GM23338 (cell line): ENCODE data around the gene FOXRED1. TPM values are rescaled to one million over a fixed set of nuclear protein-coding genes. Genes with fewer than 3 reads are reported as not detected.

ENCODE experiments used
- ATAC-seq: fragments of 200-7000 bp; cut with Tn5 transposase; 3 replicates; pipeline ENCODE4 v1.9.1; 2020
- DNase-seq: peaks from one replicate; pipeline ENCODE4 v3.0.0-alpha.2; 2015; ENCODE audit warnings: low spot score
- H2AFZ ChIP-seq: fragments of 200-600 bp; sonication (generic); 2 replicates; pipeline ENCODE4 v1.8.0; 2016; ENCODE audit warnings: antibody characterized with exemption, mild to moderate bottlenecking, moderate library complexity
- H3F3A ChIP-seq: fragments of 200-600 bp; sonication (generic); replicated peaks from 2 replicates; pipeline ENCODE4 v1.8.0; 2017; ENCODE audit warnings: antibody characterized with exemption, mixed run types, low read depth
- H3K27ac ChIP-seq: fragments of 200-600 bp; sonication (generic); 2 replicates; pipeline ENCODE4 v1.6.1; 2016; ENCODE audit warnings: low read depth
- H3K27me3 ChIP-seq: fragments of 200-600 bp; sonication (generic); 2 replicates; pipeline ENCODE4 v1.8.0; 2016; ENCODE audit warnings: mild to moderate bottlenecking, mixed run types, moderate library complexity; ENCODE audit not compliant: insufficient read depth
- H3K36me3 ChIP-seq: fragments of 200-600 bp; sonication (generic); 2 replicates; pipeline ENCODE4 v1.8.0; 2016; ENCODE audit warnings: mild to moderate bottlenecking; ENCODE audit not compliant: insufficient read depth
- H3K4me1 ChIP-seq: fragments of 200-600 bp; sonication (generic); 2 replicates; pipeline ENCODE4 v1.8.0; 2016; ENCODE audit warnings: mild to moderate bottlenecking, moderate library complexity; ENCODE audit not compliant: insufficient read depth
- H3K4me2 ChIP-seq: fragments of 200-600 bp; sonication (generic); 2 replicates; pipeline ENCODE4 v1.7.1; 2017; ENCODE audit warnings: mixed run types
- H3K4me3 ChIP-seq: fragments of 200-600 bp; sonication (generic); 2 replicates; pipeline ENCODE4 v1.6.1; 2016; ENCODE audit warnings: mixed run types
- H3K79me2 ChIP-seq: fragments of 200-600 bp; sonication (generic); replicated peaks from 2 replicates; pipeline ENCODE4 v1.8.0; 2017; ENCODE audit warnings: mild to moderate bottlenecking; ENCODE audit not compliant: insufficient read depth
- H3K9me2 ChIP-seq: fragments of 200-600 bp; sonication (generic); 2 replicates; pipeline ENCODE4 v1.8.0; 2017; ENCODE audit not compliant: insufficient read depth
- H4K20me1 ChIP-seq: fragments of 200-600 bp; sonication (generic); replicated peaks from 2 replicates; pipeline ENCODE4 v1.8.0; 2017; ENCODE audit warnings: mild to moderate bottlenecking; ENCODE audit not compliant: insufficient read depth
- H3K27ac Mint-ChIP-seq: 2 replicates; pipeline ENCODE4 v1.8.0; 2020; ENCODE audit warnings: inconsistent platforms, mild to moderate bottlenecking, moderate library complexity, mixed read lengths
- H3K27me3 Mint-ChIP-seq: 3 replicates; pipeline ENCODE4 v1.8.0; 2022; ENCODE audit warnings: low read depth, mild to moderate bottlenecking, moderate library complexity, mixed read lengths, inconsistent platforms; ENCODE audit not compliant: insufficient read depth, poor library complexity
- H3K36me3 Mint-ChIP-seq: 3 replicates; pipeline ENCODE4 v1.8.0; 2021; ENCODE audit warnings: low read depth, mild to moderate bottlenecking, inconsistent platforms, moderate library complexity, mixed read lengths
- H3K4me1 Mint-ChIP-seq: 3 replicates; pipeline ENCODE4 v1.8.0; 2020; ENCODE audit warnings: mild to moderate bottlenecking, inconsistent platforms, mixed read lengths
- H3K4me3 Mint-ChIP-seq: 3 replicates; pipeline ENCODE4 v1.8.0; 2021; ENCODE audit warnings: moderate library complexity, mild to moderate bottlenecking, inconsistent platforms, mixed read lengths
- H3K9me3 Mint-ChIP-seq: 3 replicates; pipeline ENCODE4 v1.8.0; 2020; ENCODE audit warnings: moderate library complexity, mild to moderate bottlenecking, inconsistent platforms, mixed read lengths
- CREB1 ChIP-seq: fragments of 250-450 bp; sonication (Bioruptor Pico); IDR thresholded peaks from 2 replicates; pipeline ENCODE4 v1.5.0; 2020; ENCODE audit warnings: low read depth, mild to moderate bottlenecking, moderate library complexity
- EZH2 ChIP-seq: fragments of 200-600 bp; sonication (generic); IDR thresholded peaks from one replicate; pipeline ENCODE4 v1.8.0; 2017; ENCODE audit warnings: antibody characterized with exemption, mild to moderate bottlenecking, low read depth; ENCODE audit not compliant: unreplicated experiment
- EZH2phosphoT487 ChIP-seq: fragments of 200-600 bp; sonication (generic); IDR thresholded peaks from one replicate; pipeline ENCODE4 v1.8.1; 2018; ENCODE audit warnings: antibody characterized with exemption; ENCODE audit not compliant: unreplicated experiment
- JUNB ChIP-seq: IDR thresholded peaks from one replicate; pipeline ENCODE4 v1.6.1; 2016; ENCODE audit warnings: antibody characterized with exemption; ENCODE audit not compliant: unreplicated experiment
- NANOG ChIP-seq: IDR thresholded peaks from 2 replicates; pipeline ENCODE4 v1.6.1; 2016; ENCODE audit warnings: antibody characterized with exemption, borderline replicate concordance
- POLR2AphosphoS5 ChIP-seq: IDR thresholded peaks from 2 replicates; pipeline ENCODE4 v1.6.1; 2016; ENCODE audit warnings: antibody characterized with exemption, low read depth
- STAT1 ChIP-seq: IDR thresholded peaks from one replicate; pipeline ENCODE4 v1.6.1; 2016; ENCODE audit warnings: antibody characterized with exemption; ENCODE audit not compliant: unreplicated experiment
- ZNF114 ChIP-seq: fragments of 250-450 bp; sonication (Bioruptor Pico); IDR thresholded peaks from 2 replicates; pipeline ENCODE4 v1.5.0; 2020; ENCODE audit warnings: mild to moderate bottlenecking, moderate library complexity
- ZNF331 ChIP-seq: fragments of 250-450 bp; sonication (Bioruptor Pico); IDR thresholded peaks from 2 replicates; pipeline ENCODE4 v1.5.0; 2020; ENCODE audit warnings: low read depth, mild to moderate bottlenecking, moderate library complexity
- polyA plus RNA-seq: library from polyadenylated mRNA; unstranded; fragments of >200 nt; fragmentation: Nextera tagmentation; extraction: Ambion mirVana; gene quantifications from 2 replicates; pipeline ENCODE4 v1.2.1, GENCODE V29; 2016
- total RNA-seq: library from RNA; depleted of rRNA; stranded (reverse); fragments of >200 nt; shearing (Covaris generic); gene quantifications from 2 replicates; pipeline ENCODE4 v1.2.3, GENCODE V29; 2014
- TF ChIP-seq, protein P1 (sequence below): fragments of 250-450 bp; sonication (Bioruptor Pico); IDR thresholded peaks from 2 replicates; pipeline ENCODE4 v1.5.0; 2020; ENCODE audit warnings: mild to moderate bottlenecking, moderate library complexity
- TF ChIP-seq, protein P2 (sequence below): IDR thresholded peaks from one replicate; pipeline ENCODE4 v1.6.1; 2018; ENCODE audit warnings: antibody characterized with exemption; ENCODE audit not compliant: unreplicated experiment
- TF ChIP-seq, protein P3 (sequence below): IDR thresholded peaks from 2 replicates; pipeline ENCODE4 v1.6.1; 2016; ENCODE audit warnings: antibody characterized with exemption
- TF ChIP-seq, protein P4 (sequence below), 2 experiments: fragments of 200-600 bp in 1 of 2; sonication (generic) in 1 of 2; conservative IDR thresholded peaks; 2 replicates each; pipeline versions ENCODE4 v1.5.1 to v1.6.1; 2016 to 2017; ENCODE audit warnings: antibody characterized with exemption in 2 of 2, low read depth in 2 of 2, mild to moderate bottlenecking in 2 of 2, moderate library complexity in 1 of 2

The FOXRED1 gene
- total and polyA plus RNA-seq, 2 experiments from 2014 or later: 25.2 to 59.2 TPM

DNA sequence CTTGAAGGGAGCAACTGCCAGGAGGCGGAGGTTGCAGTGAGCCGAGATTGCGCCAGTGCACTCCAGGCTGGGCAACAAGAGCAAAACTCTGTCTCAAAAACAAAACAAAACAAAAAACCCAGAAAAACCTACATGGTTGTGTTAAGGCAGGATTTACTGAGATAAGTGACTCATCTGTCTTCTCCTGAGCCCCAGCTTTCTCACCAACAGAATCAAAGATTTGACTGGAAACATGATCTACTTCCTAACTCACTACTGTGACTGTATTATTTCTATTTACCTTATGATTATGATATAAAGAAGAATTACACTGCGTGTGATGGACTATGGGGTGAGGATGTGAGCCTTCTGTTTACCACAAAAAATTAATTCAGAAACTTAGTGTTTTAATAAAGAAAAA is 35.6 kb upstream of the FOXRED1 start:
- no peaks in the 10 kb centered on the region for H3K27me3 ChIP-seq
- TF ChIP-seq NANOG: no peak
- TF ChIP-seq EZH2phosphoT487: no peak
- TF ChIP-seq, protein P1, sequence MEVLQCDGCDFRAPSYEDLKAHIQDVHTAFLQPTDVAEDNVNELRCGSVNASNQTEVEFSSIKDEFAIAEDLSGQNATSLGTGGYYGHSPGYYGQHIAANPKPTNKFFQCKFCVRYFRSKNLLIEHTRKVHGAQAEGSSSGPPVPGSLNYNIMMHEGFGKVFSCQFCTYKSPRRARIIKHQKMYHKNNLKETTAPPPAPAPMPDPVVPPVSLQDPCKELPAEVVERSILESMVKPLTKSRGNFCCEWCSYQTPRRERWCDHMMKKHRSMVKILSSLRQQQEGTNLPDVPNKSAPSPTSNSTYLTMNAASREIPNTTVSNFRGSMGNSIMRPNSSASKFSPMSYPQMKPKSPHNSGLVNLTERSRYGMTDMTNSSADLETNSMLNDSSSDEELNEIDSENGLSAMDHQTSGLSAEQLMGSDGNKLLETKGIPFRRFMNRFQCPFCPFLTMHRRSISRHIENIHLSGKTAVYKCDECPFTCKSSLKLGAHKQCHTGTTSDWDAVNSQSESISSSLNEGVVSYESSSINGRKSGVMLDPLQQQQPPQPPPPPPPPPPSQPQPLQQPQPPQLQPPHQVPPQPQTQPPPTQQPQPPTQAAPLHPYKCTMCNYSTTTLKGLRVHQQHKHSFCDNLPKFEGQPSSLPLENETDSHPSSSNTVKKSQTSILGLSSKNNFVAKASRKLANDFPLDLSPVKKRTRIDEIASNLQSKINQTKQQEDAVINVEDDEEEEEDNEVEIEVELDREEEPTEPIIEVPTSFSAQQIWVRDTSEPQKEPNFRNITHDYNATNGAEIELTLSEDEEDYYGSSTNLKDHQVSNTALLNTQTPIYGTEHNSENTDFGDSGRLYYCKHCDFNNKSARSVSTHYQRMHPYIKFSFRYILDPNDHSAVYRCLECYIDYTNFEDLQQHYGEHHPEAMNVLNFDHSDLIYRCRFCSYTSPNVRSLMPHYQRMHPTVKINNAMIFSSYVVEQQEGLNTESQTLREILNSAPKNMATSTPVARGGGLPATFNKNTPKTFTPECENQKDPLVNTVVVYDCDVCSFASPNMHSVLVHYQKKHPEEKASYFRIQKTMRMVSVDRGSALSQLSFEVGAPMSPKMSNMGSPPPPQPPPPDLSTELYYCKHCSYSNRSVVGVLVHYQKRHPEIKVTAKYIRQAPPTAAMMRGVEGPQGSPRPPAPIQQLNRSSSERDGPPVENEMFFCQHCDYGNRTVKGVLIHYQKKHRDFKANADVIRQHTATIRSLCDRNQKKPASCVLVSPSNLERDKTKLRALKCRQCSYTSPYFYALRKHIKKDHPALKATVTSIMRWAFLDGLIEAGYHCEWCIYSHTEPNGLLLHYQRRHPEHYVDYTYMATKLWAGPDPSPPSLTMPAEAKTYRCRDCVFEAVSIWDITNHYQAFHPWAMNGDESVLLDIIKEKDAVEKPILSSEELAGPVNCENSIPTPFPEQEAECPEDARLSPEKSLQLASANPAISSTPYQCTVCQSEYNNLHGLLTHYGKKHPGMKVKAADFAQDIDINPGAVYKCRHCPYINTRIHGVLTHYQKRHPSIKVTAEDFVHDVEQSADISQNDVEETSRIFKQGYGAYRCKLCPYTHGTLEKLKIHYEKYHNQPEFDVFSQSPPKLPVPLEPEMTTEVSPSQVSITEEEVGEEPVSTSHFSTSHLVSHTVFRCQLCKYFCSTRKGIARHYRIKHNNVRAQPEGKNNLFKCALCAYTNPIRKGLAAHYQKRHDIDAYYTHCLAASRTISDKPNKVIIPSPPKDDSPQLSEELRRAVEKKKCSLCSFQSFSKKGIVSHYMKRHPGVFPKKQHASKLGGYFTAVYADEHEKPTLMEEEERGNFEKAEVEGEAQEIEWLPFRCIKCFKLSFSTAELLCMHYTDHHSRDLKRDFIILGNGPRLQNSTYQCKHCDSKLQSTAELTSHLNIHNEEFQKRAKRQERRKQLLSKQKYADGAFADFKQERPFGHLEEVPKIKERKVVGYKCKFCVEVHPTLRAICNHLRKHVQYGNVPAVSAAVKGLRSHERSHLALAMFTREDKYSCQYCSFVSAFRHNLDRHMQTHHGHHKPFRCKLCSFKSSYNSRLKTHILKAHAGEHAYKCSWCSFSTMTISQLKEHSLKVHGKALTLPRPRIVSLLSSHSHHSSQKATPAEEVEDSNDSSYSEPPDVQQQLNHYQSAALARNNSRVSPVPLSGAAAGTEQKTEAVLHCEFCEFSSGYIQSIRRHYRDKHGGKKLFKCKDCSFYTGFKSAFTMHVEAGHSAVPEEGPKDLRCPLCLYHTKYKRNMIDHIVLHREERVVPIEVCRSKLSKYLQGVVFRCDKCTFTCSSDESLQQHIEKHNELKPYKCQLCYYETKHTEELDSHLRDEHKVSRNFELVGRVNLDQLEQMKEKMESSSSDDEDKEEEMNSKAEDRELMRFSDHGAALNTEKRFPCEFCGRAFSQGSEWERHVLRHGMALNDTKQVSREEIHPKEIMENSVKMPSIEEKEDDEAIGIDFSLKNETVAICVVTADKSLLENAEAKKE (CRISPR knock-in tag): no peak
- TF ChIP-seq ZNF114 (CRISPR knock-in tag): no peak
- TF ChIP-seq, protein P2, sequence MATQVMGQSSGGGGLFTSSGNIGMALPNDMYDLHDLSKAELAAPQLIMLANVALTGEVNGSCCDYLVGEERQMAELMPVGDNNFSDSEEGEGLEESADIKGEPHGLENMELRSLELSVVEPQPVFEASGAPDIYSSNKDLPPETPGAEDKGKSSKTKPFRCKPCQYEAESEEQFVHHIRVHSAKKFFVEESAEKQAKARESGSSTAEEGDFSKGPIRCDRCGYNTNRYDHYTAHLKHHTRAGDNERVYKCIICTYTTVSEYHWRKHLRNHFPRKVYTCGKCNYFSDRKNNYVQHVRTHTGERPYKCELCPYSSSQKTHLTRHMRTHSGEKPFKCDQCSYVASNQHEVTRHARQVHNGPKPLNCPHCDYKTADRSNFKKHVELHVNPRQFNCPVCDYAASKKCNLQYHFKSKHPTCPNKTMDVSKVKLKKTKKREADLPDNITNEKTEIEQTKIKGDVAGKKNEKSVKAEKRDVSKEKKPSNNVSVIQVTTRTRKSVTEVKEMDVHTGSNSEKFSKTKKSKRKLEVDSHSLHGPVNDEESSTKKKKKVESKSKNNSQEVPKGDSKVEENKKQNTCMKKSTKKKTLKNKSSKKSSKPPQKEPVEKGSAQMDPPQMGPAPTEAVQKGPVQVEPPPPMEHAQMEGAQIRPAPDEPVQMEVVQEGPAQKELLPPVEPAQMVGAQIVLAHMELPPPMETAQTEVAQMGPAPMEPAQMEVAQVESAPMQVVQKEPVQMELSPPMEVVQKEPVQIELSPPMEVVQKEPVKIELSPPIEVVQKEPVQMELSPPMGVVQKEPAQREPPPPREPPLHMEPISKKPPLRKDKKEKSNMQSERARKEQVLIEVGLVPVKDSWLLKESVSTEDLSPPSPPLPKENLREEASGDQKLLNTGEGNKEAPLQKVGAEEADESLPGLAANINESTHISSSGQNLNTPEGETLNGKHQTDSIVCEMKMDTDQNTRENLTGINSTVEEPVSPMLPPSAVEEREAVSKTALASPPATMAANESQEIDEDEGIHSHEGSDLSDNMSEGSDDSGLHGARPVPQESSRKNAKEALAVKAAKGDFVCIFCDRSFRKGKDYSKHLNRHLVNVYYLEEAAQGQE: no peak
- no peak for TF ChIP-seq STAT1
- TF ChIP-seq POLR2AphosphoS5: no peak
- TF ChIP-seq JUNB: no peak
- TF ChIP-seq EZH2: no peak
- TF ChIP-seq ZNF331 (CRISPR knock-in tag): no peak
- TF ChIP-seq, protein P3, sequence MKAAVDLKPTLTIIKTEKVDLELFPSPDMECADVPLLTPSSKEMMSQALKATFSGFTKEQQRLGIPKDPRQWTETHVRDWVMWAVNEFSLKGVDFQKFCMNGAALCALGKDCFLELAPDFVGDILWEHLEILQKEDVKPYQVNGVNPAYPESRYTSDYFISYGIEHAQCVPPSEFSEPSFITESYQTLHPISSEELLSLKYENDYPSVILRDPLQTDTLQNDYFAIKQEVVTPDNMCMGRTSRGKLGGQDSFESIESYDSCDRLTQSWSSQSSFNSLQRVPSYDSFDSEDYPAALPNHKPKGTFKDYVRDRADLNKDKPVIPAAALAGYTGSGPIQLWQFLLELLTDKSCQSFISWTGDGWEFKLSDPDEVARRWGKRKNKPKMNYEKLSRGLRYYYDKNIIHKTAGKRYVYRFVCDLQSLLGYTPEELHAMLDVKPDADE: no peak
- TF ChIP-seq, protein P4, sequence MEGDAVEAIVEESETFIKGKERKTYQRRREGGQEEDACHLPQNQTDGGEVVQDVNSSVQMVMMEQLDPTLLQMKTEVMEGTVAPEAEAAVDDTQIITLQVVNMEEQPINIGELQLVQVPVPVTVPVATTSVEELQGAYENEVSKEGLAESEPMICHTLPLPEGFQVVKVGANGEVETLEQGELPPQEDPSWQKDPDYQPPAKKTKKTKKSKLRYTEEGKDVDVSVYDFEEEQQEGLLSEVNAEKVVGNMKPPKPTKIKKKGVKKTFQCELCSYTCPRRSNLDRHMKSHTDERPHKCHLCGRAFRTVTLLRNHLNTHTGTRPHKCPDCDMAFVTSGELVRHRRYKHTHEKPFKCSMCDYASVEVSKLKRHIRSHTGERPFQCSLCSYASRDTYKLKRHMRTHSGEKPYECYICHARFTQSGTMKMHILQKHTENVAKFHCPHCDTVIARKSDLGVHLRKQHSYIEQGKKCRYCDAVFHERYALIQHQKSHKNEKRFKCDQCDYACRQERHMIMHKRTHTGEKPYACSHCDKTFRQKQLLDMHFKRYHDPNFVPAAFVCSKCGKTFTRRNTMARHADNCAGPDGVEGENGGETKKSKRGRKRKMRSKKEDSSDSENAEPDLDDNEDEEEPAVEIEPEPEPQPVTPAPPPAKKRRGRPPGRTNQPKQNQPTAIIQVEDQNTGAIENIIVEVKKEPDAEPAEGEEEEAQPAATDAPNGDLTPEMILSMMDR (conservative IDR thresholded peaks at IDR 0.05; ENCODE audit: low read depth in 2 of 2): no peak
- no peak for TF ChIP-seq CREB1 (CRISPR knock-in tag)
- H3K36me3 ChIP-seq: peaks cover 5% of the 10 kb centered on the region; the same call in 1 of the 2 replicates
- no peaks in the 10 kb centered on the region for H3K9me3 Mint-ChIP-seq
- H4K20me1 ChIP-seq: peaks cover 7% of the 10 kb centered on the region
- H3K9me2 ChIP-seq: no peaks in the 10 kb centered on the region
- peaks cover 3% of the 10 kb centered on the region for H3K27me3 Mint-ChIP-seq
- no peak overlapping the region for H3K27ac Mint-ChIP-seq
- no peak overlapping the region for H3K4me3 Mint-ChIP-seq
- H3K27ac ChIP-seq: no peak overlapping the region
- 0 out of 2 replicates have a peak, but pooled peaks cover 4% of the 10 kb centered on the region for H3F3A ChIP-seq
- no peak overlapping the region for H2AFZ ChIP-seq
- H3K4me3 ChIP-seq: no peak overlapping the region
- no peak for ATAC-seq
- no peaks in the 10 kb centered on the region for H3K4me1 Mint-ChIP-seq
- no peak overlapping the region for H3K4me2 ChIP-seq
- H3K36me3 Mint-ChIP-seq: peaks cover 27% of the 10 kb centered on the region
- peaks cover 49% of the 10 kb centered on the region for H3K79me2 ChIP-seq
- H3K4me1 ChIP-seq: no peaks in the 10 kb centered on the region
- no peak for DNase-seq
